IPS-18c (cell line): ENCODE results near the gene UBLCP1.
"Not testable (repeated sequence)": the region's sequence is repeated elsewhere in the genome, so short reads cannot be mapped to it uniquely, and the experiment has no call there.

Experiments
- H3K4me3 ChIP-seq: 2 replicates; pipeline ENCODE4 v1.7.0; 2013; ENCODE audit warnings: low read depth, mild to moderate bottlenecking, low read length, moderate library complexity; ENCODE audit not compliant: insufficient read depth
- H3K9me3 ChIP-seq: one replicate; pipeline ENCODE4 v1.6.1; 2013; ENCODE audit warnings: mild to moderate bottlenecking, low read length, moderate library complexity; ENCODE audit not compliant: control insufficient read depth, insufficient read depth

Gene UBLCP1

DNA sequence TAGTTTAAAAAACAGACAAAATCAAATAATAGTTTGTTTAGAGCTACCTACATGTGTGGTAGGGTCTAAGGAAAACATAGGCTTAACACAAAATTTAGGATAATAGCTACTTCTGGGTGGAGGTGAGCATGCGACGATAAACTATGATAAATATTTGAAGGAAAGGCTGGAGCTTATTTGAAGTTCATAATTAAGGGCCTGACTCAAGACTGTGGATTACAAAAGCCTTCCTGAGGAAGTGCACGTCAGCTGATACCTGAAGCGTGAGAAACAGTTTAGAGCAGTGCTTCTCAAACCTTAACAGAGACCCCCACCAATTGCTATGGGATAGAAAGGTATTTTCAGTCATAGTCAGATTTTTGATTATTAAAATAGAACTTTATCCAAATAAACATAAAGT lies 20.4 kb upstream of the UBLCP1 start:
- Histone ChIP-seq H3K9me3 (no peaks in the 10 kb centered on the region), H3K4me3 (no peak overlapping the region)

DNA sequence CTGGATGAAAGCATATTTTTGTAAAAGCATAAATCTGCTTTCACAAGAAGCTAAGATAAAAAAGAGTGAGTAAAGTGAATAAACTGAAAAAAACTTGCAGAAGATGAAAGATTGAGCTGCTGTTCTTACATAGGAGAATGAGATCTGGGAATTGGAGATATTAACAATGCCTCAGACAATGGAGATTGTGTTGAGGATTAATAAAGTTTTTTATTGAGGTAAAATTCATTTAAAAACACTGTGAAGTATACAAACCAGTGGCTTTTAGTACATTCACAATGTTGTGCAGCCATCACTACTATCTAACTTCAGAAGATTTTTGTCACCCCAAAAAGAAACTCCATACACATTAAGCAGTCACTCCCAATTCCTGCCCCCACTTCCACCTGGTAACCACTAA lies 19.7 kb upstream of the UBLCP1 start:
- H3K9me3 ChIP-seq = no peaks in the 10 kb centered on the region
- H3K4me3 ChIP-seq = no peak overlapping the region

- H3K9me3 ChIP-seq = no peaks in the 10 kb centered on the region
- H3K4me3 ChIP-seq = no peak overlapping the region
These were observed 18.9 kb upstream of the UBLCP1 start for GRCh38 chr5:159244163-159244562.

- Histone ChIP-seq H3K9me3 (no peaks in the 10 kb centered on the region), H3K4me3 (no peak overlapping the region)
These were observed 18.2 kb upstream of the UBLCP1 start for GRCh38 chr5:159244890-159245289.

DNA sequence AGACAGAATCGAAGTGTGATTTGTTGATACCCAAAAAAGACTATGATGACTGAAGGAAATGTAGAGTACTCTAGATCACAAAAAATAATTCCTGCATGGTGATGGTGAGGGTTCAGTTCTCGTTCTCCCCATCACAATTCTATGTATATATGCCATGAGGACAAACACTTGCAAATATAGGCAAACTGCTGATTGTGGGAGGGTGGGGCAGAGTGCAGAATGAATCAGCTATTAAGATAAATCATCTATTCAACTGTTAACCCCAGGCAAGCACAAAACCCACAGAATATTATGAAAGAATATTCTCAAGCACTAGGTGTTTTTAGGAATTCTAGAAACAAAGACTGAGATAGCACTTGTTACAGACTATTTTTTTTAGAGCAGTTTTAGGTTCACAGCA lies 13.9 kb upstream of the UBLCP1 start:
- Histone ChIP-seq H3K9me3 (no peaks in the 10 kb centered on the region), H3K4me3 (no peak overlapping the region)

DNA sequence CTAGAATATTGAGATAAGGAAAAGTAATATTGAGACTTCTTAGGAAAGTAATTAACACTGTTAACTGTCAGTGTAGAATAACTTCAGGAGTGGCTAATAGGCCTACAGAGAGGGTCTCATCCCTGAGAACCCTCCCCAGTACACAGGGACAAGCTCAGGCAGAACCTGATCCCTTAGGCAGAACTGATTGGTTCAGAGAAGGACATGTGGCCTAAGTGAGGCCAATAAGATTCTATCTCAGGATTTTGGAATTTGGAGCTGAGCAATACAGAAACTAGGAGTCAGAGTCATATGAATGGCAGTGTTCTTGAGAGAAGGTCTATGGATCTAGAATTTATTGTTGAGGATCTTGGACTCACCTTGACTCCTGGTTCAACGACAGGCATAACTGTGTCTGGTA lies 10.9 kb upstream of the UBLCP1 start:
- no peak overlapping the region for H3K4me3 ChIP-seq

DNA sequence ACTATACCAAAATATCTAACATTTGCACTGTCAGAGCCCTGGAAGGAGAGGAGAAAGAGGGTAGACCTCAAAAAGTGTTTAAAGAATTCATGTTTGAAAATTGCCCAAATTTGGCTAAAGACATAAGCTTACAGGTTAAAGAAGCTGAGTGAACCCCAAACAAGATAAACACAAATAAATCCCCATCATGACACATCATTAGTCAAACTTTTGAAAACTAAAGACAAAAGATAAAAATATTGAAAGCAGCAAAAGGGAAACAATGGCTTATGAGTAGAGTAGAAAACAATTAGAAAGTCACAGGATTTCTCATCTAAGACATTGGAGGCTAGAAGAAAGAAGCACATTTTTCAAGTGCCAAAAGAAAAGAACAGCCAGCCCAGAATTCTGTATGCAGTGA lies 6.1 kb upstream of the UBLCP1 start:
- Histone ChIP-seq H3K9me3 (no peaks in the 10 kb centered on the region), H3K4me3 (no peak overlapping the region)

More for the DNA sequence above, 10.9 kb upstream of the UBLCP1 start:
- H3K9me3 ChIP-seq = no peaks in the 10 kb centered on the region

GRCh38 chr5:159257629-159258283 lies 5.3 kb upstream of the UBLCP1 start:
- Histone ChIP-seq H3K4me3 (no peak overlapping the region), H3K9me3 (no peaks in the 10 kb centered on the region)

GRCh38 chr5:159258361-159258760 lies 4.7 kb upstream of the UBLCP1 start:
- Histone ChIP-seq H3K4me3 (no peak overlapping the region), H3K9me3 (no peaks in the 10 kb centered on the region)

DNA sequence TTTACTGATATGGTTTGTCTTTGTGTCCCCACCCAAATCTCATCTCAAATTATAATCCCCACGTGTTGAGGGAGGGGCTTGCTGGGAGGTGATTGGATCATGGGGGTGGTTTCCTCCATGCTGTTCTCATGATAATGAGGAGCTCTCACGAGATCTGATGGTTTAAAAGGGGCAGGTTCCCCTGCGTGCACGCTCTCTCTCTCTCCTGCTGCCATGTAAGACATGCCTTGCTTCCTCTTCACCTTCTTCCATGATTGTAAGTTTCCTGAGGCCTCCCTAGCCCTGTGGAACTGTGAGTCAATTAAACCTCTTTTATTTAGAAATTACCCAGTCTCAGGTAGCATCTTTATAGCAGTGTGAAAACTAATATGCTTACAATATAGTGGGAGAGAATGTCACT lies 2.9 kb upstream of the UBLCP1 start:
- not testable (repeated sequence) for H3K9me3 ChIP-seq, H3K4me3 ChIP-seq

DNA sequence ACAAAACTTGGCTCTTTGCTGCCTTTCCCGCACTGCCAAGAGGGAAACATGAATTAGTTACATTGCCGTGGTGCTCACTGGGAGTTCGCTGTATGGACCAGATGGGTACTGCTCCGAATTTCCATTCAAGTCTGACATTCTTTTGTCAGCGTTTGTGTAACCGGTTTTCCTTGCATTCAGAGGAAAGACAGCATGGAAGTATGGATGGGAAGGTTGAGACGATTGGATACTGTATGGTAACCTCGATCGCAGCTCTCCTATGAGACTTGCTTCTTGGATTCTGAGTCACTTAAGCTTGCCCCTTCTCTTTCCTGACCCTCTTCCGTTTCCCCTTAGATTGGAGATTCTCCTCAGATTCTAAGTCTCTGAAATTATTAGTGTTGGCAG lies 625 bp upstream of the UBLCP1 start:
- Histone ChIP-seq H3K9me3 (no peaks in the 10 kb centered on the region), H3K4me3 (peak overlapping the region; percentile 96)

DNA sequence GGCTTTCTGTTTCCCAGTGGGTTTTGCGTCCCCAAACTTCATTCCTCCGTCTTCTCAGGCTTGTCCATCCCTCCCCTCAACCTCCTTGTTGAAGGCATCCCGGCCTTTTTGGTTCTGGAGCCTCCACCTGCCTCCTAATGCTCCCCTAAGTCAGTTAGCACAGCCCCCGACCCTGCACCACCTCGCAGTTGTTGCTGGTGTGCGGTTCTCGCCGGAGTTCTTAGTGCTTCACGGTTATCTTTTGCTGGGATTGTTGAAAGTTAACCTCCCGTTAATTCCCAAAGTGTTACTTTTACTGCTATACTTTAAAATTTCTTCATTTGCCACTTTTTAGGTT lies 447 bp downstream of the UBLCP1 start:
- Histone ChIP-seq H3K9me3 (no peaks in the 10 kb centered on the region), H3K4me3 (peak overlapping the region; percentile 96)

GRCh38 chr5:159266764-159267163 lies 3.7 kb downstream of the UBLCP1 start:
- not testable (repeated sequence) for H3K9me3 ChIP-seq, H3K4me3 ChIP-seq

DNA sequence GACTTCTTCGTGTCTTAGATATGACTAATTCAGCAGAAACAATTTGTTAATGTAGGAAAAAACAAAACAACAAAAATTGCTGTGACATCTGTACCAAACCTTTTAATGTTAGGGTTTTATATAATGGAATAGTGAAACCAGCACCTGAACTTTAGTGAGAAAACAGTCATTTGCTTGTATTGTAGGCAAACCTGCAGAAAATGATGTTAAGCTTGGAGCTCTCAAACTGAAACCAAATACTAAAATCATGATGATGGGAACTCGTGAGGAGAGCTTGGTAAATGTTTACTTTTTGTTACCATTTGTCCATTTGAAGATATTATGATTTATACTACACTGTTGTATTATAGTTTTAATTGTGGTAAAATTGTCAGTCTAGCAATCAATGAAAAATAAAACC lies 6.6 kb downstream of the UBLCP1 start:
- H3K4me3 ChIP-seq = no peak overlapping the region
- H3K9me3 ChIP-seq = no peaks in the 10 kb centered on the region

DNA sequence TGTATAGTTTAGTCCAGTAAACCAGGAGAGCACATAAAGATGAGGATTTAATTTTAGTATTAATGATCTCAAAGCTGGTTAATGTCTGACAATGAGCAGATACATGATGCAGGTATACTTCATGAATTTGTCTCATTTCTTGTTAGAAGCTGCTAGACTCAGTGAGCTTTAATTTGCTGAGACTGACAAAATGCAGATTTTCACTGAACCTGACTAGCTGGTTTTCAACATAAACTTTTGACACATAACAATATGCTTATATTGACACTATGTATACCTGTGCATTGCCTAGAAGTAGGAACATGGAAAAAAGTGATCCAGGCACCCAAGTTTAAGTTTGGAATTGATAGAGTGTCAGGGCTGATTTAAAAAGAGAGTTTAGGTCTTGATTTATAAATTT lies 10.8 kb downstream of the UBLCP1 start:
- Histone ChIP-seq H3K4me3 (no peak overlapping the region), H3K9me3 (no peaks in the 10 kb centered on the region)

DNA sequence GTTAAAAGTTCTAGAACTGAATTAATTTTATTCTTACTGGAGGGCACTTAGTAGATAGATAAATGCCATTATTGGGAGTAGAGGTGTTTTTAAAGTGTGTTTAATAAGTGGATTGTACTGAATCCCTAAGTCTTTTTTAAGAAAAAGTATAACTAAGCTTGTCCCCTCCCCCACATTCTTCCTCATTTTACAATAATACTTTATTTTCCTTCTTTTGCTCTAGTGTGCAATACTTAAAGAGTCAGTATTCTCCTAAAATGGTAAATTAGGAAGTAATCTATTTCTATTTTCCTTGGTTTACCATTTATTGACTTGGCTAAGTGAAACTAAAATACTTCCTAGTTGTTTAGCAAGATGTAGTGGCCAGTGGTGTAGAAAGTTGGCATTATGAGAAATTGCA lies 11.6 kb downstream of the UBLCP1 start:
- Histone ChIP-seq H3K9me3 (no peaks in the 10 kb centered on the region), H3K4me3 (no peak overlapping the region)

- no peaks in the 10 kb centered on the region for H3K9me3 ChIP-seq
These were observed 23.4 kb downstream of the UBLCP1 start for GRCh38 chr5:159286420-159287035.

DNA sequence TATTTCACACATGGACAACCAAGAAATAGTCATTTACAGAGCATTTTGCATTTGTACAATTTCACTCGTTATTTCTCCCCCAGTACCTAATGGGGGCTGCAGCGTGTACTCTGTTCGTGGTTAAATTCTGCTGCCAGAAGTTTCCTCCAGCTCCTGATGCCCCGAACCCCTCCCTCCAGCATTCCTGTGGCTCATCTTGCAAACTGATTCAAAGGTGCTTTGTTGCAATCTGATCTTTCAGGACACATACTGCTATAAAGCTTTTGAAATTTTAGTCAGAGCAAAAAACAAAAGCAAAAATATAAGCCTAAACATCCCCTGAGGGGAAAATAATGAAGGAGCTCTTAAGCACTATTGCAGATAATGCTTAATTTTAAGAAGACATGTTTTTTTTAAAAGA lies 27.7 kb downstream of the UBLCP1 start:
- no peak overlapping the region for H3K4me3 ChIP-seq
- H3K9me3 ChIP-seq = no peaks in the 10 kb centered on the region

More at GRCh38 chr5:159286420-159287035, 23.4 kb downstream of the UBLCP1 start:
- no peak overlapping the region for H3K4me3 ChIP-seq

- Histone ChIP-seq H3K9me3 (peaks cover 2% of the 10 kb centered on the region), H3K4me3 (no peak overlapping the region)
These were observed 31.8 kb downstream of the UBLCP1 start for GRCh38 chr5:159294921-159295320.
